Osteocyte (in vitro differentiated cells): Measurements from ENCODE around the gene SLC25A52. TPM values are rescaled to one million over a fixed set of nuclear protein-coding genes. Genes with fewer than 3 reads are reported as not detected.

Source experiments
- DNase-seq: peaks from one replicate; pipeline ENCODE4 v3.0.0; 2021; ENCODE audit warnings: mixed read lengths; ENCODE audit not compliant: unreplicated experiment; ENCODE audit errors: extremely low spot score
- H3K27ac Mint-ChIP-seq: one replicate; pipeline ENCODE4 v1.8.0; 2021; ENCODE audit warnings: mild to moderate bottlenecking, mixed read lengths; ENCODE audit not compliant: unreplicated experiment
- H3K27me3 Mint-ChIP-seq: one replicate; pipeline ENCODE4 v1.8.0; 2021; ENCODE audit warnings: mixed read lengths; ENCODE audit not compliant: unreplicated experiment
- H3K36me3 Mint-ChIP-seq: one replicate; pipeline ENCODE4 v1.8.0; 2021; ENCODE audit warnings: mixed read lengths; ENCODE audit not compliant: unreplicated experiment
- H3K4me1 Mint-ChIP-seq: one replicate; pipeline ENCODE4 v1.8.0; 2021; ENCODE audit warnings: mixed read lengths; ENCODE audit not compliant: unreplicated experiment
- H3K4me3 Mint-ChIP-seq: one replicate; pipeline ENCODE4 v1.8.0; 2021; ENCODE audit warnings: mild to moderate bottlenecking, moderate library complexity, mixed read lengths; ENCODE audit not compliant: unreplicated experiment
- H3K9me3 Mint-ChIP-seq: one replicate; pipeline ENCODE4 v1.8.0; 2021; ENCODE audit warnings: mixed read lengths; ENCODE audit not compliant: unreplicated experiment
- total RNA-seq: library from RNA; stranded (reverse); gene quantifications from 2 replicates; pipeline ENCODE4 v1.2.1, GENCODE V29; 2021
- TF ChIP-seq, protein P1 (sequence below): fragments of 200-600 bp; sonication (generic); IDR thresholded peaks from 2 replicates; pipeline ENCODE4 v1.5.0; 2021; ENCODE audit warnings: antibody characterized with exemption, mild to moderate bottlenecking, moderate library complexity

The SLC25A52 gene
- total RNA-seq, 1 donor from 2014 or later, result not detected

DNA sequence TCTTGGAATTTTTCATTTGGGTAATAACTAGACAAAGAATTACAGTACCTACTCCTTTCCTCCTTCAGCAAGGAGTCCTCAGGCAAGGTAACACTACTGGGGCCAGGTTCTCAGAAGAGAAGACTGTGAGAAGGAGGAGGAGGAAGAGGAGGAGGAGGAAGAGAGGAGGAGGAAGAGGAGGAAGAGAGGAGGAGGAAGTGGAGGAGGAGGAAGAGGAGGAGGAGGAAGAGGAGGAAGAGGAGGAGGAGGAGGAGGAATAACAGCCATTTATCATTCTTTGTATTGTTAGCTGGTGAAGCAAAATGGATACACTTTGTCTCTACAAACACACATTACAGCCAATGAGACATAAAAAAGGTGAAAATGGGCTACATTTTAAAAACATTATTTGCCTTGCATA, 32.9 kb upstream of the SLC25A52 start:
- no peak overlapping the region for H3K4me3 Mint-ChIP-seq
- H3K4me1 Mint-ChIP-seq, result no peaks in the 10 kb centered on the region
- TF ChIP-seq, protein P1, sequence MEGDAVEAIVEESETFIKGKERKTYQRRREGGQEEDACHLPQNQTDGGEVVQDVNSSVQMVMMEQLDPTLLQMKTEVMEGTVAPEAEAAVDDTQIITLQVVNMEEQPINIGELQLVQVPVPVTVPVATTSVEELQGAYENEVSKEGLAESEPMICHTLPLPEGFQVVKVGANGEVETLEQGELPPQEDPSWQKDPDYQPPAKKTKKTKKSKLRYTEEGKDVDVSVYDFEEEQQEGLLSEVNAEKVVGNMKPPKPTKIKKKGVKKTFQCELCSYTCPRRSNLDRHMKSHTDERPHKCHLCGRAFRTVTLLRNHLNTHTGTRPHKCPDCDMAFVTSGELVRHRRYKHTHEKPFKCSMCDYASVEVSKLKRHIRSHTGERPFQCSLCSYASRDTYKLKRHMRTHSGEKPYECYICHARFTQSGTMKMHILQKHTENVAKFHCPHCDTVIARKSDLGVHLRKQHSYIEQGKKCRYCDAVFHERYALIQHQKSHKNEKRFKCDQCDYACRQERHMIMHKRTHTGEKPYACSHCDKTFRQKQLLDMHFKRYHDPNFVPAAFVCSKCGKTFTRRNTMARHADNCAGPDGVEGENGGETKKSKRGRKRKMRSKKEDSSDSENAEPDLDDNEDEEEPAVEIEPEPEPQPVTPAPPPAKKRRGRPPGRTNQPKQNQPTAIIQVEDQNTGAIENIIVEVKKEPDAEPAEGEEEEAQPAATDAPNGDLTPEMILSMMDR, result no peak
- H3K27me3 Mint-ChIP-seq, result peaks cover 14% of the 10 kb centered on the region
- H3K36me3 Mint-ChIP-seq, result no peaks in the 10 kb centered on the region
- DNase-seq, result no peak
- H3K9me3 Mint-ChIP-seq, result no peaks in the 10 kb centered on the region
- H3K27ac Mint-ChIP-seq, result no peak overlapping the region

DNA sequence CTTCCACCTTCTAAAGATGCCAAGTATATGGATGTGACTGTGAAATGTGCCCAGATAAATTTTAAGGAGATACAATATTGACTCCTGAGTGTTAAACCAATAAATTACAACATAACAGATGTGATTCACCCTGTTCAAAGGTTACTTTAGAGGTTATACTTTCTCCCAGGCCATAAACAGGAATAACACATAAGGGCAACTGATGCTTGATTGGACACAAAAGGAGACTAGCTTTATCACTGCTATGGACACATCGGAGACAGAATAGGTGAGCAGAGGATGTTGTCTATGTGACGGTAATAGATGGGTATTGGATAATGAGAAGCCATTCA, 31.9 kb upstream of the SLC25A52 start:
- H3K27ac Mint-ChIP-seq, result no peak overlapping the region
- TF ChIP-seq, protein P1, result no peak
- no peaks in the 10 kb centered on the region for H3K4me1 Mint-ChIP-seq
- H3K9me3 Mint-ChIP-seq, result no peaks in the 10 kb centered on the region
- H3K36me3 Mint-ChIP-seq, result no peaks in the 10 kb centered on the region
- peaks cover 14% of the 10 kb centered on the region for H3K27me3 Mint-ChIP-seq
- no peak for DNase-seq
- no peak overlapping the region for H3K4me3 Mint-ChIP-seq

DNA sequence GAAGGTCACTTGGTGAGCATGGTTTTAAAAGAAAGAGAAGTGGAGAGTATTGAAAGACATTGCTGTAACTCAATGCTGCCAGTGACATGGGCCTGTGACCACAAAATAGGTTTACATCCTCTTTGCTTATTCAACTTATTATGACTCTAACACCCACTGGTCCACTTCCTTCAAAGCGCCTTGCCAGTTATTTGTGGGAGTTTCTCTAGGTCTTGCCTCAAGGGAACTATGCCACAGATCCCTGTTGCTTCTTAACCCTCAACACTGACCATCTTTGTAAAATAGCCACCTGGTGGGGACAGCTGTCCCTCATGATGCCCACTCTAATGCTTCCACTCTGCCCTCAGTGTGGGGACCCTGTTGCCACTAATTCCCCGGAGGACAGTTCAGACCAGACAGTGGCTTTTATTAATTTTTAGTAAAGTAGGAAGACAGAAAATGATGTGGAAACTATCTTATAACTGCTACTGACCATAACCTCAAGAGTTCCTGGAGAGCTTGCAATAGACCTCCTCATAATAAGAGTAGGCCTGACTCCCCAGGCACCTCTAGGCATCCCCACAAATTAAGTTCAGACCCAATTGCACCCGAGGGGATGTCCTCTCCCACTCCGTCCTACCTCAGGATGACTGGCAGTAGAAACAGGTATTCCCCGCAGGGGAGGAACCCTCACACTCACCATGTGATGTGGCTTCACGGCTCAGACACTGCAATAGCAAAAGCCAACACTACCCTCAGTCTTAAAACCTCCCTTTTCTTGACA, 31.3 kb upstream of the SLC25A52 start:
- H3K9me3 Mint-ChIP-seq, result no peaks in the 10 kb centered on the region
- H3K36me3 Mint-ChIP-seq, result no peaks in the 10 kb centered on the region
- no peak overlapping the region for H3K27ac Mint-ChIP-seq
- no peaks in the 10 kb centered on the region for H3K4me1 Mint-ChIP-seq
- peaks cover 8% of the 10 kb centered on the region for H3K27me3 Mint-ChIP-seq
- no peak overlapping the region for H3K4me3 Mint-ChIP-seq
- no peak for DNase-seq
- TF ChIP-seq, protein P1, result no peak

DNA sequence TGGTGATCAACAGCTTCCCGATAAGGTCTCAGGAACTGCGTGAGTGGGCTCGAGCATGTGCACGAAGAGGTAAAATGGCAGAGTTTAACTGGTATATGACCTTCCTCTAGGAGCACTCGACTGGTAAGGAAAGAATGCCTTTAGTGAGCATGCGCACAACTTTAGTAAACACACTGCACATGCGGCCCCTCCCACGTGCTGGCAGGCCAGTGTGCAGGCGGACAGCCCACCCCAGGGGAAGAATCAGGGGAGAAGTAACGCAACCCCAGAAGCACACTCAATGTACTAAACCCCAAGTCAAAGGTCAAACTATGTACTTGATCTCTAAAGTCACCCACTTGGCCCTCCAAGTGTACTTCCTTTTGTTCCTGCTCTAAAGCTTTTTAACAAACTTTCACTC, 28.7 kb upstream of the SLC25A52 start:
- DNase-seq, result no peak
- TF ChIP-seq, protein P1, result no peak
- no peaks in the 10 kb centered on the region for H3K4me1 Mint-ChIP-seq
- H3K27me3 Mint-ChIP-seq, result peaks cover 4% of the 10 kb centered on the region
- no peak overlapping the region for H3K4me3 Mint-ChIP-seq
- H3K36me3 Mint-ChIP-seq, result no peaks in the 10 kb centered on the region
- no peak overlapping the region for H3K27ac Mint-ChIP-seq
- no peaks in the 10 kb centered on the region for H3K9me3 Mint-ChIP-seq

DNA sequence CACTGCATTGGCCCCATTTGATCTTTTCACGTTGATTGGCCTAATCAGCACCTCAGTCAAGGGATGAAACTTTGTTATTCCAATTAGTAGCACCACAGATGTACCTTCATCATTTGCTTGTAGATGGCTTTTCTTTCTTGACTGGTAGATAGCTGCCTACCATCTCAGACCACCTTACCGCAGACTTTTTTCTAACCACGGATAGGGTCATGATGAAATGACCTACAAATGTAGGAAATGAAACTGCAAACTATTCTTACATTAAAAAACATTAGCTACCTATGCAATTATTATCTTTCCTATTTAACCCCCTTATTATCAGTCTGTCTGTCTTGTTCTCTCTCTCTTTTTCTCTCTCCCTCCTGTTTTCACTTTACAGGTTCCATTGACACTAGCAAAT, 22.4 kb upstream of the SLC25A52 start:
- Mint-ChIP-seq H3K36me3 (no peaks in the 10 kb centered on the region), H3K27ac (no peak overlapping the region), H3K9me3 (peaks cover 9% of the 10 kb centered on the region), H3K4me3 (no peak overlapping the region), H3K27me3 (peaks cover 2% of the 10 kb centered on the region), H3K4me1 (no peaks in the 10 kb centered on the region)
- DNase-seq, result no peak
- TF ChIP-seq, protein P1, result no peak
